ENCODE measurements around the gene VAV1.

DNA sequence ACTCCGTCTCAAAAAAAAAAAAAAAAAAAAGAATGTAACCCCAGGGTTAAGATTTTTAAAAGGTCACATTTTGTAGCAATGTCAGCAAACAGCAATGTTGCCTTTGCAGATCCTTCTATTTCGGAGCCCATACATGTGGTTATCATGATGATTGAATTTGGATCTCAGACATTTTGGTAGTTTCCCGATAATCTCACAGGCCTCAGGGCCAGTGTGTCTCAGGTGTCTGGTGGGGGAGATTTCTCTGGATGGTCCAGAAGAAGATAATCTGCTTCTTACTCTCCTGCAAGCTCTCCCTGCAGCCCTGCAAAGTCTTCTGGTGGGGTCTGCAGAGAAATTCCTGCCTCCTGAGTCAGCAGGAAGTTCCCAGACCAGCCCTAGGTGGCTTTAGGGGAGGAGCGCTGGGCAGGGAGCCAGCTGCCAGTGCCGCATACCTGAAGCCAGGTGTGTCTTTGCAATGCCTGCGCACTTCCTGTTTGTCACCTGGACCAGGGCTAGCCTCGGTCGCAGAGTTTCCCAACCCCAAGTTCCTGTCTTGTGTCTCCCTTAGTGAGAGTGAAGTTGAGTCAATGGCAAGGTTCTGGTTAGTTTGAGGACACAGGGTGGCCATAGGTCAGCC is 6.7 kb upstream of the VAV1 start:
- TF ChIP-seq CTCF (IDR thresholded peaks at IDR 0.05) (peak in 1 of 7 experiments; percentile 17), POLR2A (IDR thresholded peaks at IDR 0.05) (peak in 2 of 4 donors; percentile 45 to 68)
